ENCODE measurements around the gene MMEL1.

MMEL1 gene

GRCh38 chr1:2625311-2625710, 7.5 kb downstream of the MMEL1 start:
- Mint-ChIP-seq H3K36me3 (ENCODE audit: low read depth) (no peaks in the 10 kb centered on the region), H3K27me3 (ENCODE audit: low read depth, poor library complexity) (peaks cover 91% of the 10 kb centered on the region), H3K27ac (no peak overlapping the region), H3K4me1 (no peaks in the 10 kb centered on the region), H3K9me3 (peaks cover 27% of the 10 kb centered on the region), H3K4me3 (no peak overlapping the region)
- DNase-seq, result no peak
- TF ChIP-seq, protein P1, sequence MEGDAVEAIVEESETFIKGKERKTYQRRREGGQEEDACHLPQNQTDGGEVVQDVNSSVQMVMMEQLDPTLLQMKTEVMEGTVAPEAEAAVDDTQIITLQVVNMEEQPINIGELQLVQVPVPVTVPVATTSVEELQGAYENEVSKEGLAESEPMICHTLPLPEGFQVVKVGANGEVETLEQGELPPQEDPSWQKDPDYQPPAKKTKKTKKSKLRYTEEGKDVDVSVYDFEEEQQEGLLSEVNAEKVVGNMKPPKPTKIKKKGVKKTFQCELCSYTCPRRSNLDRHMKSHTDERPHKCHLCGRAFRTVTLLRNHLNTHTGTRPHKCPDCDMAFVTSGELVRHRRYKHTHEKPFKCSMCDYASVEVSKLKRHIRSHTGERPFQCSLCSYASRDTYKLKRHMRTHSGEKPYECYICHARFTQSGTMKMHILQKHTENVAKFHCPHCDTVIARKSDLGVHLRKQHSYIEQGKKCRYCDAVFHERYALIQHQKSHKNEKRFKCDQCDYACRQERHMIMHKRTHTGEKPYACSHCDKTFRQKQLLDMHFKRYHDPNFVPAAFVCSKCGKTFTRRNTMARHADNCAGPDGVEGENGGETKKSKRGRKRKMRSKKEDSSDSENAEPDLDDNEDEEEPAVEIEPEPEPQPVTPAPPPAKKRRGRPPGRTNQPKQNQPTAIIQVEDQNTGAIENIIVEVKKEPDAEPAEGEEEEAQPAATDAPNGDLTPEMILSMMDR (IDR thresholded peaks at IDR 0.05), result no peak

- peaks cover 91% of the 10 kb centered on the region for H3K27me3 Mint-ChIP-seq (ENCODE audit: low read depth, poor library complexity)
- no peaks in the 10 kb centered on the region for H3K4me1 Mint-ChIP-seq
Observed at GRCh38 chr1:2624735-2625300, 8.0 kb downstream of the MMEL1 start.

GRCh38 chr1:2623571-2624337, 9.1 kb downstream of the MMEL1 start:
- Mint-ChIP-seq H3K4me1 (peaks cover 3% of the 10 kb centered on the region), H3K36me3 (ENCODE audit: low read depth) (no peaks in the 10 kb centered on the region), H3K4me3 (no peak overlapping the region), H3K27ac (no peak overlapping the region), H3K27me3 (ENCODE audit: low read depth, poor library complexity) (peaks cover 88% of the 10 kb centered on the region), H3K9me3 (peaks cover 32% of the 10 kb centered on the region)
- TF ChIP-seq, protein P1 (IDR thresholded peaks at IDR 0.05), result no peak
- DNase-seq, result no peak

More at GRCh38 chr1:2624735-2625300, 8.0 kb downstream of the MMEL1 start:
- Mint-ChIP-seq H3K27ac (no peak overlapping the region), H3K4me3 (no peak overlapping the region), H3K9me3 (peaks cover 27% of the 10 kb centered on the region), H3K36me3 (ENCODE audit: low read depth) (no peaks in the 10 kb centered on the region)
- no peak for DNase-seq
- TF ChIP-seq, protein P1 (IDR thresholded peaks at IDR 0.05), result no peak

GRCh38 chr1:2617971-2618470, 14.8 kb downstream of the MMEL1 start:
- DNase-seq, result no peak
- Mint-ChIP-seq H3K27ac (no peak overlapping the region), H3K4me3 (no peak overlapping the region), H3K9me3 (peaks cover 83% of the 10 kb centered on the region), H3K4me1 (peaks cover 16% of the 10 kb centered on the region), H3K36me3 (ENCODE audit: low read depth) (no peaks in the 10 kb centered on the region), H3K27me3 (ENCODE audit: low read depth, poor library complexity) (peaks cover 57% of the 10 kb centered on the region)
- TF ChIP-seq, protein P1 (IDR thresholded peaks at IDR 0.05), result no peak

DNA sequence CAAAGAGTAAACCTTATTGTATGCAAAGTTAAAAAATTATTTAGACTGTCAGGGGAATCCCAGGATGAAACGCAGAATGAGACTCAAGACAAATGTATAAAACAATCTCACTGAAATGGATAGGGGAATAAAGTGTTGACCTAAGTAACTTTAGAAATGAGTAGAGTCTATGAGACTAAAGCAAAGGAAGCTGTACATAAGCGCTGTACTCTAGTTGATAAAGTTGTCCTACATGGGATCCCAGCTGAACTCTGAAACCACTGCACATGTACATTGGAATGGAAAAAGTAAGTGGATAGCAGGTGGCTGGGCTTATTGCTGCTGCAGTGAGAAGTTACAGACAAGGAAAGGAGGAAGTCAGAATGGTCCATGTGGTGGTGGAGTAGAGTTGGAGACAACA, 18.7 kb downstream of the MMEL1 start:
- peaks cover 16% of the 10 kb centered on the region for H3K4me1 Mint-ChIP-seq
- H3K27ac Mint-ChIP-seq, result no peak overlapping the region
- H3K9me3 Mint-ChIP-seq, result peaks cover 57% of the 10 kb centered on the region
- TF ChIP-seq, protein P1 (IDR thresholded peaks at IDR 0.05), result no peak
- H3K36me3 Mint-ChIP-seq (ENCODE audit: low read depth), result no peaks in the 10 kb centered on the region
- no peak overlapping the region for H3K4me3 Mint-ChIP-seq
- H3K27me3 Mint-ChIP-seq (ENCODE audit: low read depth, poor library complexity), result peaks cover 33% of the 10 kb centered on the region
- DNase-seq, result no peak

All from nephron progenitor cell (in vitro differentiated cells).